K562 (cell line): Measurements from ENCODE around the gene AFAP1.

Experiments
- CTCF ChIP-seq, 3 experiments: IDR thresholded peaks in 2 of 3; conservative IDR thresholded peaks in 1 of 3; 2 replicates each; pipeline ENCODE4 v1.5.1; 2011 to 2012; ENCODE audit warnings: low read length in 3 of 3, mild to moderate bottlenecking in 3 of 3, control low read depth in 2 of 3, improper control_type of control experiment in 1 of 3, inconsistent platforms in 1 of 3, low read depth in 1 of 3, mixed read lengths in 1 of 3, moderate library complexity in 1 of 3; ENCODE audit not compliant: insufficient read depth in 2 of 3
- DIDO1 ChIP-seq: fragments of 450-650 bp; IDR thresholded peaks from 2 replicates; pipeline ENCODE4 v1.6.1; 2016; ENCODE audit warnings: low read depth, missing biosample characterization, missing genetic modification characterization
- ELK1 ChIP-seq: sonication (generic); formaldehyde crosslinking; IDR thresholded peaks from 2 replicates; pipeline ENCODE4 v1.8.1; 2022; ENCODE audit warnings: missing genetic modification reagents
- EP300 ChIP-seq: IDR thresholded peaks from 2 replicates; pipeline ENCODE4 v1.6.1; 2012; ENCODE audit warnings: low read length, improper control_type of control experiment
- FIP1L1 ChIP-seq: fragments of 200-400 bp; formaldehyde crosslinking; IDR thresholded peaks from 2 replicates; pipeline ENCODE4 v1.6.1; 2018; ENCODE audit warnings: mild to moderate bottlenecking, low read depth, low read length; ENCODE audit not compliant: poor library complexity, severe bottlenecking
- FOXK2 ChIP-seq, 2 experiments: fragments of 450-650 bp; IDR thresholded peaks in 1 of 2; conservative IDR thresholded peaks in 1 of 2; 2 replicates each; pipeline ENCODE4 v1.6.1; 2016; ENCODE audit warnings: low read depth in 2 of 2, mild to moderate bottlenecking in 1 of 2
- KLF10 ChIP-seq: fragments of 250-450 bp; sonication (Bioruptor Pico); IDR thresholded peaks from 2 replicates; pipeline ENCODE4 v1.6.1; 2021; ENCODE audit warnings: matching md5 sums
- MGA ChIP-seq: fragments of 450-650 bp; IDR thresholded peaks from 2 replicates; pipeline ENCODE4 v1.6.1; 2016; ENCODE audit warnings: mild to moderate bottlenecking, moderate library complexity
- NCOA2 ChIP-seq, 2 experiments: fragments of 450-650 bp; IDR thresholded peaks; 2 replicates each; pipeline ENCODE4 v1.6.1; 2018; ENCODE audit warnings: mild to moderate bottlenecking in 2 of 2, moderate library complexity in 1 of 2; ENCODE audit not compliant: partially characterized antibody in 2 of 2
- ZFP36 ChIP-seq: fragments of 150-350 bp; IDR thresholded peaks from 2 replicates; pipeline ENCODE4 v1.6.1; 2018; ENCODE audit warnings: low read length, low read depth; ENCODE audit not compliant: partially characterized antibody
- ZNF263 ChIP-seq: sonication (generic); formaldehyde crosslinking; IDR thresholded peaks from 2 replicates; pipeline ENCODE4 v1.8.0; 2022; ENCODE audit warnings: mild to moderate bottlenecking, missing genetic modification reagents, borderline replicate concordance

- TF ChIP-seq ZFP36 = no peak
- no peak for TF ChIP-seq EP300
- no peak for TF ChIP-seq CTCF (IDR thresholded peaks at IDR 0.05 in 2 of 3, conservative IDR thresholded peaks at IDR 0.05 in 1 of 3; ENCODE audit: insufficient read depth in 2 of 3, low read depth in 1 of 3, low read length in 3 of 3)
- no peak for TF ChIP-seq MGA
- TF ChIP-seq ELK1 (CRISPR knock-in tag) = no peak
- TF ChIP-seq NCOA2 (IDR thresholded peaks at IDR 0.05; ENCODE audit: partially characterized antibody in 2 of 2) = no peak
- no peak for TF ChIP-seq KLF10 (CRISPR knock-in tag)
- no peak for TF ChIP-seq DIDO1 (tag)
- TF ChIP-seq ZNF263 (CRISPR knock-in tag) = no peak
- TF ChIP-seq FOXK2 (conservative IDR thresholded peaks at IDR 0.05 in 1 of 2, IDR thresholded peaks at IDR 0.05 in 1 of 2; ENCODE audit: low read depth in 2 of 2) = no peak
- TF ChIP-seq FIP1L1 = no peak
These were observed 8.3 kb upstream of the AFAP1 start for GRCh38 chr4:7947927-7948326.
